Erythroblast (primary cell): ENCODE results near the gene MGAT4B.

ENCODE experiments used
- DNase-seq, 2 experiments: peaks; one replicate each; lab custom pipeline; 2025; lab: John Stamatoyannopoulos, UW
- GATA1 ChIP-seq: IDR thresholded peaks from 2 replicates; pipeline ENCODE4 v1.6.1; 2011; ENCODE audit warnings: low read depth, mild to moderate bottlenecking, control low read depth, low read length, moderate library complexity
- POLR2A ChIP-seq: IDR thresholded peaks from 2 replicates; pipeline ENCODE4 v1.6.1; 2011; ENCODE audit warnings: mild to moderate bottlenecking, low read length

The MGAT4B gene

DNA sequence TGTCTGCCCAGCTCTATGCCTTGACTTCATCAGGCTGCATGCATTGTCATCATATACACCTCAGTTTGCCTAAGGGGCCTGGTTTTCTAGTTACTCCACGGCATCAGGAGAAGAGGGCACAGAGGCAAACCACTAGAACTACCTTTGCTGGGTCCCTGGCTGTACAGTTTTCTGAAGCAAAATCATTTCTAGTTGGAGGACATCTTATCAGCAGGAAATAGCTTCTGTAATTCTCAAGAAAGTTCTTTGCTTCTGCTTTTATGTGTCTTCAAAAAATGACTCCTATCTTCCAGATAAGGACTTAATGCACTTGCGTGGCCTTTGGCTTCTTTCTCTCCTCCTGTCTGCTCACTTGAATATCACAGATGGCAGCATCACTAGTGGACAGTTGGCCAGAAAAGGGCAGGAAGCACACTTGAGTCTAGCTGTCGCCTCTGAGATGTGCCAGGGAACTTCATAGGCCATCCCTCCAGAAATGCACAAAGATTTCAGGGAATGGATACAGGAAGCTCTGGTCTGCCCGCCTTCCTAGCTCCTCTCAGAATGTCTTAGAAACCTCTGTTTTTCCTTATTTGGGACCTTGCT lies 35.3 kb downstream of the MGAT4B start:
- TF ChIP-seq GATA1 (no peak), POLR2A (no peak)
- no peak for DNase-seq

DNA sequence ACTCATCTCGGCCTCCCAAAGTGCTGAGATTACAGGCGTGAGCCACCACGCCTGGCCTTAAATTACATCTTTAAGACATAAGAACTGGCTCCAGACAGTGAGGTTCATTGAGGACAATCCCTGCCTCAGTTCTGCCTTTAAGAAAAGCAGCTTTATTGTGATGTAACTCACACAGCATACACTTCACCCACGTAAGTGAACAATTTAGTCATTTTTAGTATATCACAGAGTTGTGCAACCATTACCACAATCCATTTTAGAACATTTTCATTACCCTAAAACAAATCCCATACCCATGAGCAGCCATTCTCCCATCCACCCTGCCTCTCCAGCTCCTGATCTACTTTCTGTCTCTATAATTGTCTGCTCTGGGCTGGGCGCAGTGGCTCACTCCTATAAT lies 36.9 kb downstream of the MGAT4B start:
- DNase-seq: no peak
- no peak for TF ChIP-seq POLR2A

DNA sequence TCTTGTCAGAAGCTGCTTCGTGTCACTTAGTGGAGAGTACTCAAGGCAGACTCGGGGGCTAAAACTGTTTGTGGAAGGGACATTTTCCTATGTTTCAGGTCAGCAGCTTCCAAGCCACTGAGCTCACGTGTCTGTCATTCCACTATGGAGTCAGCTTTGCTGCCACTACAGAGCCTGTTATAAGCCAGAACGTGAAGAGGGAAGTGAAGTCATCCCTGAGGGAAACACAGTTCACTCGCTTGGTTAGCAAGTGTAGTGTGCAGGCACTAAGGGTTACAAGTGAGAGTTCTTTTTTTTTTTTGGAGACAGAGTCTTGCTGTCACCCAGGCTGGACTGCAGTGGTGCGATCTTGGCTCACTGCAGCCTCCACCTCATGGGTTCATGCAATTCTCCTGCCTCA lies 37.4 kb downstream of the MGAT4B start:
- DNase-seq: no peak
- TF ChIP-seq GATA1: no peak
- no peak for TF ChIP-seq POLR2A

DNA sequence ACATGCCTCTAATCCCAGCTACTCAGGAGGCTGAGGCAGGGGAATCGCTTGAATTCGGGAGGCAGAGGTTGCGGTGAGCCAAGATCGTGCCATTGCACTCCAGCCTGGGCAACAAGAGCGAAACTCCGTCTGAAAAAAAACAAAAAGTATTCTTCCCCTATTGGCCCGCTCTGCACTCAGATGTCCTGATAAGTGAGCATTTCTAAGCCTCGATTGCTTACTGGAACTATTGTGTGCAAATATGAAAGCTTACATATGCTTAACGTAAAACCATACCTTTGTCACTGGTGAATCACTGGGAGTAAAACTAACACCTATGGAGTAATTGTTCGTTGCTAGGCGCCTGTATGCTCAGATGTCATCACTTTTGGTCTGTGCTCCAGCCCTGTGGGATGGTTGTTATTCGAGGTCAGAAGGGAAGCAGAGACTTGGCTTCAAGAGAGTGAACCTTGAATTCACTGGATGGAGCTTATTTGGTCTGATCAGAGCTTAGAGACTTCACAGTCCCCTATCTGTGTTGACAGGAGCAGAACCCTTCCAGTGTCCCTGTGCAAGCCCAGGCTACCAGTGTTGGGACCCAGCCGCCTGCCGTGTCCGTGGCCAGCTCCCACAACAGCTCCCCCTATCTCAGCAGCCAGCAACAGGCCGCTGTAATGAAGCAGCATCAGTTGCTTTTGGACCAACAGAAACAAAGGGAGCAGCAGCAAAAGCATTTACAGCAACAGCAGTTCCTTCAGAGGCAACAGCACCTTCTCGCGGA lies 38.2 kb downstream of the MGAT4B start:
- no peak for TF ChIP-seq GATA1
- no peak for TF ChIP-seq POLR2A
- DNase-seq: no peak

DNA sequence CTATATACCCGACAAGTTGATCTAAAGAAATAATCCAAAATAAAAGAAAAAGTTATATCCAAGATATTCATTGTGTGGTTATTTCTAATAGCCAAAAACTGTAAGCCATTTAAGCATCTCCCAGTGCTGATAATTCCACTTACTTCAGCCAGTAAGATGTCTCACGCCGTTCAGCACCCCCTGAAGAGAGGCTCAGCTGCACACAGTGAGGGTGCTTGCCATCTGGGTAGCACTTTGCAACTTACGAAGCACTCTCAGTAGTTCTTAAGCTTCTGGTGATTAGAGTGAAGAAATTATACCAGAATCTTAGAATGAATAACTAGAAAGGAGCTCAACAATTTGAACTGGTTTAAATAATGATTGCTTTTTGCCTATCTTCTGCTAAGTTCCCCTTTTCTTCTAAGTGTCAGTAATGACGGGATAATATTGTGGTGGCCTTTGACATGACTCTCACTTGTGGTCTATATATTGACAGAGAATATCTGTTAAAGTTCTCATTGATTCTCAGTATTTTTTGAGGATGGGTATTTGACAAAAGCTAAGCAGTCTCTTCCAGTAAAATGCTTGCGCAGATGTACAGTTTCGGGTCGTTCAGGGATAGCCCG lies 39.1 kb downstream of the MGAT4B start:
- TF ChIP-seq POLR2A (no peak), GATA1 (no peak)
- DNase-seq: no peak

DNA sequence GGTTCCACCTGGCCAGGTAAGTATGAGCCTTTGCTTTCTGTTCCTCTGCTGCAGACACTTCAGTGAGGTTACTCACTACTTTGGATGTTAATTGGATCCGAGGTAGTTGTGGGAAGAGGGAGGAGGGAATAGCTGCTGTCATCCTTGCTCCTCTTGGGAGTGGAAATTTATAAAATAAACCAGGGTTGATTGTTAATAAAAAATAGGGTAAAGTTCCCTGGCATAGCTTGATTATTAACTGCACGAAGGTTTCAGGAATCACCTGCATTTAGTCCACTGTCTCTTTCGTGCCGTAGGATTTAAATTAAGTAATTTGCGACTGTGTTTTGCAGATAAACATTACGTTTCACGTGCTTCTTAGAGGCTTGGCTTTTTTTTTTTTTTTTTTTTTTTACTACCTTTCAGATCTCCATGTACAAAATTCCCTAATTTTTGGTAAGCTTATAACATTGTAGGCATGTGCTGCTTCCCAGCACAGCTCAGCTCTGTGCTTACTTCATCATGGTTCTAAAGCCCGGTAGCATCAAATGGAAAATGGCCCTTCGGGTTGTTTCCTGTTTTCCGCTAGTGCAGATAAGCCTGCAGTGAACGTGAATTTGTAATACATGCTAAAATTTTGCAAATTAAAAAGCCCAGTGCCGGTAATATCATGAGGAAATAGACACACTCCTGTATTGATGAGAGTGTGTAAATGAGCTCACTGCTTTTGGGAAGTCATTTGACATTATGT lies 39.8 kb downstream of the MGAT4B start:
- TF ChIP-seq GATA1 (no peak), POLR2A (no peak)
- no peak for DNase-seq

DNA sequence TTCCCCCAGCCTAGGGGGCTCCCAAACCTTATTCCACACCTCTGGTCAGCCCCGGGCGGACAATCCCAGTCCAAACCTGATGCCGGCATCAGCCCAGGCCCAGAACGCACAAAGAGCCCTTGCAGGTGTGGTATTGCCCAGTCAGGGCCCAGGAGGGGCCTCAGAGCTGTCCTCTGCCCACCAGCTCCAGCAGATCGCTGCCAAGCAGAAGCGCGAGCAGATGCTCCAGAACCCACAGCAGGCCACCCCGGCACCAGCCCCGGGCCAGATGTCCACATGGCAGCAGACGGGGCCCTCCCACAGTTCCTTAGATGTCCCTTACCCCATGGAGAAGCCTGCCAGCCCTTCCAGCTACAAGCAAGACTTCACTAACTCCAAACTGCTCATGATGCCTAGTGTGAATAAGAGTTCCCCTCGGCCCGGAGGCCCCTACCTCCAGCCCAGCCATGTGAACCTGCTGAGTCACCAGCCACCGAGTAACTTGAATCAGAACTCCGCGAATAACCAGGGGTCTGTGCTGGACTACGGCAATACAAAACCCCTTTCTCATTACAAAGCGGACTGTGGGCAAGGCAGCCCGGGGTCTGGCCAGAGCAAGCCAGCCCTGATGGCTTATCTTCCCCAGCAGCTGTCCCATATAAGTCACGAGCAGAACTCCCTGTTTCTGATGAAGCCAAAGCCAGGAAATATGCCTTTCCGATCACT lies 40.5 kb downstream of the MGAT4B start:
- DNase-seq: peak; percentile 69 to 70
- no peak for TF ChIP-seq POLR2A
- TF ChIP-seq GATA1: no peak

DNA sequence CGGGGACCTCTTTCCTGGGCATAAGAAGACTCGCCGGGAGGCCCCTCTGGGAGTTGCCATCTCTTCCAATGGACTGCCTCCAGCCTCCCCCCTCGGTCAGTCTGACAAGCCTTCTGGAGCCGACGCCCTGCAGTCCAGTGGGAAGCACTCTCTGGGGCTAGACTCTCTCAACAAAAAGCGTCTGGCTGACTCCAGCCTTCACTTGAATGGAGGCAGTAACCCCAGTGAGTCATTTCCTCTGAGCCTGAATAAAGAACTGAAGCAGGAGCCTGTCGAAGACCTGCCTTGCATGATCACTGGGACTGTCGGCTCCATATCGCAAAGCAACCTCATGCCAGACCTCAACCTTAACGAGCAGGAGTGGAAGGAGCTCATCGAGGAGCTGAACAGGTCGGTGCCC lies 41.3 kb downstream of the MGAT4B start:
- TF ChIP-seq POLR2A (no peak), GATA1 (no peak)
- DNase-seq: no peak

DNA sequence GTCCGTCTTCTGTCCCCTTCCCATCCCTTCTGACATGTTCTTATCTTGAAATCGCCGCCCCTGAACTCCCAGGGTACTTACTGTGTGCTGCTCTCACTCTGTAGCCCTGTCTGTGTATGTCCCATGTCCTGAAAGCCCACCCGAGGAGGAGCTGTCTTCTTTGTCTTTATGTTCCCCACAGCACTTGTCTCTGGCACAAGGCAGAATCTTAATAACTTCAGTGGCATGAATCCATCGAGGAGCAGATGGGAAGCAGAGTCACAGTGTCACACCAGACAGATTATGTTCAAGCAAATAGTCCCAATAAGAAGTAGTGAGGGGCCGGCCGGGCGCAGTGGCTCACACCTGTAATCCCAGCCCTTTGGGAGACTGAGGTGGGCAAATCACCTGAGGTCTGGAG lies 42.6 kb downstream of the MGAT4B start:
- no peak for DNase-seq
- TF ChIP-seq GATA1 (no peak), POLR2A (no peak)

DNA sequence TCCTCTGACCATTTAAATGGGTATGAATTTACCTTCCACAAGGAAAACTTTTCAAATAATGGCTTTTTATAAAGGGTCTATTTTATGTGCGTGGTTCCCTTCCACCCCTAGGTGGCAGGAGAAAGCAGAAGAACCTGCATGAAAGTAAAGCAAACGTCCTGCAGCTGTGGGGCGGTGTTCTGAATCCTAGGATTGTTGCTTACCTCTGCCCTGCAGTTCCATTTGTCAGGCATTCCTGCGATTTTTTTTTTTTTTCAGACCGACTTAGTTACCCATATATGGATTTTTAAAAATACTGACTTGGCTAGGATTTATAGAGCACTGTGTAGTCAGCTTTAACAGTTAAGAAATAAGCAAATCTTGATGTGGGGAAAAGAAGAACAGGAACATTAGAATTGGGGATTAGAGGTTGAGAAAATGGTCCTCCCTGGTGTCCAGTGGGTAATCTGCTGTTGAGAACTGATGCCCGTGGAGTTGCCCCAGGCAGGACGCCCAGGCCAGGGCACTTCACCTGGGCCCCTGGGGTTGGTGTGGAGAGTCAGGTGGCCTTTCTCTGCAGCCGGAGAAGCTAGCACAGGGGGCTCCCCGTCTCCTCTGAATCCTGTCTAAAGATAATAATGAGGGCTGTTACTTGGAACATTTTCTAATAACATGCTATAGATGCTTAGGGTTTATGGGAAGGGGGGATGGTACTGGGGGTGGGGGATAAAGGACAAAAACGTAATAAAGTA lies 43.3 kb downstream of the MGAT4B start:
- peak; percentile 74 to 79 for DNase-seq
- TF ChIP-seq GATA1 (no peak), POLR2A (no peak)

DNA sequence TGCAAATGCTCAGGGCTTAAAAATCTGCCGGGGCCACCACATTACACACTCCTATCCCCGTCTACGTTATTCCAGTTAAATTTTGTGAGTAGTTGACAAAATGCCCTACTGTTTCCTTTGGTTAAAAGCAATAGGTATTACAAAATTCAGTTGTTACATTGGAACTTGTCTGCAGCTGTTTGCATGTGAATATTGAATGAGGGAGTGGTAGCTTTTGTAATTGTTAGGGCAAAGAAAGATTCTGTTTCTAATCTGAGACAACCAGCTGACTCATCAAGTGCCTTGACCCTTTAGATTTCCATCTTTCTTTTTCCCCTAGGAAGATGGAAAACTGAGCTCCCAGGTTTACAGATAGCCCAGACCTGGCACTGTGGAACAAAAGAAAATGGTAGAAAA lies 43.9 kb downstream of the MGAT4B start:
- TF ChIP-seq POLR2A (no peak), GATA1 (no peak)
- peak in 1 of 2 experiments; percentile 50 for DNase-seq

DNA sequence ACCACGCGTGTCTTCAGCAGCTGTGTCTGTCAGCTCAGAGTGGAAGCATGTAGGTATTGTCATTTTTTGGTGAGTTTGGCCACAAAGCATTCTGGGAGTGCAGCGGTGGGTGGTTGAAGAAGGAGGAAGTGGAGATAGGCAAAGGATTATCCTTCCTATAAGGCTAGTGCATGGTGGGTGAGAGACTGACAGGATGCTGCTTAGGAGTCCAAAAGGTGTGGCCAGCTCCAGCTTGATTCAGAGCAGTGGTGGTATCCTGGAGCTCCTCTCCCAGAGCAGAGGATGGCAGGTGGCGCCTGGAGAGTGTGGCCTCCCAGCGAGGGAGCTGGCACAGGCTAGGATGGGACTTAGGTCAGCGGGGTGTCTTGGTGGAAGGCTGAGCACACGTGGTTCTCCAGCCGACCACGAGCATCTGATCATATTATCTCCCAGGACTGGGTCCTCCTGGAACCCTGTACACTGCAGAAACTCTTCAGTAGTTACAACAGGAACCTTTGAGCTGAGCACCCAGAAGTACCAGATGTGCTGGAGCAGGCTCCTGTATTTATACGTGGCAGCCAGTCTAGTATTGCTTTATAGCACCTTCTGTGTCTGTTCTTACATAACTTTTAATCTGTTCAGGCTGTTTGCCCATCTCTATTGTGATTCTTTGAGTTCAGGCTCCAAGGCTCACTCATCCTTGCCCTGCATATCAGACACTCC lies 44.4 kb downstream of the MGAT4B start:
- DNase-seq: no peak
- no peak for TF ChIP-seq POLR2A
- TF ChIP-seq GATA1: no peak
